Measurements from ENCODE around the gene MTA1.

DNA sequence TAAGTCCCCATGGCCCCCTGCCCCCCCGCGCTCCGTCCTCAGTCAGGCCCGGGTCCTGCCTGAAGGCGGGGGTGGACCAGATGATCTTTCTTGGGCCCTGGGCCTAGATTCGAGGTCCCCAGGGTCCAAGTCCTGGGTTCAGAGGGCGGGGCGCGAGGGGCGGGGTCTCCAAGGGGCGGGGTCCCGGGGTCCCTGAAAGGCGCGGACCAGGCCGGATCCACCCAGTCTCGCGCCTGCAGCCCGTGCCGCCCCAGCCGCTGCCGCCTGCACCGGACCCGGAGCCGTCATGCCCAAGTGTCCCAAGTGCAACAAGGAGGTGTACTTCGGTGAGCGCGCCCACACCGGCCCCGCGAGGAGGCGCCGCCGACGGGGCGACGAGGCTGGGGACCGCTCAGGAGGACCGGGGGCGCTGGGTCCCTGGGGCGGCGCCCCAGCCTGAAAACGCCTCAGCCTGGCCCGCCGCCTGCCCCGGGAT lies 67.4 kb downstream of the MTA1 start:
- TF ChIP-seq POLR2A (IDR thresholded peaks at IDR 0.05): no peak
- TF ChIP-seq, protein P1, sequence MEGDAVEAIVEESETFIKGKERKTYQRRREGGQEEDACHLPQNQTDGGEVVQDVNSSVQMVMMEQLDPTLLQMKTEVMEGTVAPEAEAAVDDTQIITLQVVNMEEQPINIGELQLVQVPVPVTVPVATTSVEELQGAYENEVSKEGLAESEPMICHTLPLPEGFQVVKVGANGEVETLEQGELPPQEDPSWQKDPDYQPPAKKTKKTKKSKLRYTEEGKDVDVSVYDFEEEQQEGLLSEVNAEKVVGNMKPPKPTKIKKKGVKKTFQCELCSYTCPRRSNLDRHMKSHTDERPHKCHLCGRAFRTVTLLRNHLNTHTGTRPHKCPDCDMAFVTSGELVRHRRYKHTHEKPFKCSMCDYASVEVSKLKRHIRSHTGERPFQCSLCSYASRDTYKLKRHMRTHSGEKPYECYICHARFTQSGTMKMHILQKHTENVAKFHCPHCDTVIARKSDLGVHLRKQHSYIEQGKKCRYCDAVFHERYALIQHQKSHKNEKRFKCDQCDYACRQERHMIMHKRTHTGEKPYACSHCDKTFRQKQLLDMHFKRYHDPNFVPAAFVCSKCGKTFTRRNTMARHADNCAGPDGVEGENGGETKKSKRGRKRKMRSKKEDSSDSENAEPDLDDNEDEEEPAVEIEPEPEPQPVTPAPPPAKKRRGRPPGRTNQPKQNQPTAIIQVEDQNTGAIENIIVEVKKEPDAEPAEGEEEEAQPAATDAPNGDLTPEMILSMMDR (IDR thresholded peaks at IDR 0.05): no peak

Data from adrenal gland (tissue), 5 donors.